Measurements from ENCODE around the gene FN3K.

GRCh38 chr17:82769041-82769440 lies 33.6 kb downstream of the FN3K start:
- no peak for TF ChIP-seq POLR2A (IDR thresholded peaks at IDR 0.05)
- TF ChIP-seq, protein P1, sequence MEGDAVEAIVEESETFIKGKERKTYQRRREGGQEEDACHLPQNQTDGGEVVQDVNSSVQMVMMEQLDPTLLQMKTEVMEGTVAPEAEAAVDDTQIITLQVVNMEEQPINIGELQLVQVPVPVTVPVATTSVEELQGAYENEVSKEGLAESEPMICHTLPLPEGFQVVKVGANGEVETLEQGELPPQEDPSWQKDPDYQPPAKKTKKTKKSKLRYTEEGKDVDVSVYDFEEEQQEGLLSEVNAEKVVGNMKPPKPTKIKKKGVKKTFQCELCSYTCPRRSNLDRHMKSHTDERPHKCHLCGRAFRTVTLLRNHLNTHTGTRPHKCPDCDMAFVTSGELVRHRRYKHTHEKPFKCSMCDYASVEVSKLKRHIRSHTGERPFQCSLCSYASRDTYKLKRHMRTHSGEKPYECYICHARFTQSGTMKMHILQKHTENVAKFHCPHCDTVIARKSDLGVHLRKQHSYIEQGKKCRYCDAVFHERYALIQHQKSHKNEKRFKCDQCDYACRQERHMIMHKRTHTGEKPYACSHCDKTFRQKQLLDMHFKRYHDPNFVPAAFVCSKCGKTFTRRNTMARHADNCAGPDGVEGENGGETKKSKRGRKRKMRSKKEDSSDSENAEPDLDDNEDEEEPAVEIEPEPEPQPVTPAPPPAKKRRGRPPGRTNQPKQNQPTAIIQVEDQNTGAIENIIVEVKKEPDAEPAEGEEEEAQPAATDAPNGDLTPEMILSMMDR (IDR thresholded peaks at IDR 0.05), result no peak

All from testis (tissue), 2 donors.